ENCODE data around the gene KRT4.
"Not testable (repeated sequence)": the region's sequence is repeated elsewhere in the genome, so short reads cannot be mapped to it uniquely, and the experiment has no call there.

Gene KRT4

DNA sequence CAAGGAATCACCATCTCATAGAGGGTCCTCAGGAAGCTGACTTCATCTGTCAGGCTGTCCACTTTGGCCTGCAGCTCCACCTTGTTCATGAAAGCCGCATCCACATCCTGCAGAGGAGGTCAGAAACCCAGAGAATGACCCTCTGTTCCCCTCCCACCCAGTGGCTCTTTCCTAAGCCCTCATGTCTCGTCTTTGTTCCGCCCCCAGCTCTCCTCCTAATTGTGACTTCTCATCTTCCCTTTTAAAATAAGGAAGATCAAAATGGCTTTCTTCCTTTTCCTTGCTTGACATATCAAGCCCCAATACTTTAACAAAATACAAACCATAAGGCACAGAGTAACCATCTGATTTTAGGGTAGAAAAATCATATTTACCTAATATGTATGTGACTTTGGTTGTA lies 41.1 kb downstream of the KRT4 start:
- DNase-seq (ENCODE audit: low spot score): no peak

DNA sequence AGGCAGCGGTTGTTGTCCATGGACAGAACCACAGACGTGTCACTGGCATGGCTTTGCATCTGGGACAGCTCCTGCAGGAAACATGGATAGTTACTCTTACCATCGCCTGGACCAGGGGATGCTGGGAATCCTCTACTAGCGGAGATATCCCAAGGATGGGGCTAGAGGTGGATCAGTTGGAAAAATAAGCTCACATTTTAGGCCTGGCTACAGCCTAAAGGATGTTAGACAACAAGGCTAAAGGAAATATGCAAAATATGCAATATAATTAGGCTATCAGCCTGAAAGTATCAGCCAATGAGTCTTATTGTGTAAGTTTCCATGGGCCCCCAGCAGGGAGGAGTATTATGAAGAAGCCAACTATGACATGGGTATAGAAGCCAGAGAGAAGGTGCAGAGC lies 41.7 kb downstream of the KRT4 start:
- no peak for DNase-seq (ENCODE audit: low spot score)

DNA sequence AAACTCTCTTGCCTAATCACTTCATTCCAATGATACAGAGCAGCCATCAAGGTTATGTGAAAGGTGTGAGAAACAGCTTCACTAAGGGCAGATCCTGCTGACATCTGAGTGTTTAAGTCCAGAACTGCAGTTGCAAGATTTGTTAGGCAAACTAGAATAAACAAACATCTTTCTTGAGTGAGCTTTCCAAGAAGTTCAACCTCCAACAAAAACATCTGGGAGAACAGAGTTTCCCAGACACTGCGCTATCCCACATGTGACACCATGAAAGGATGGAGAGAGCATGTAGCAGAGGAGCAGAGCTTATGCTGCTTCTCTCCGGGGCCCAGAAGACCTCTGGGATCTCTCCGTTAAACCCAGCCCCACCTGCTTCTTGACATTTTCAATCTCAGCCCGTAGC lies 42.4 kb downstream of the KRT4 start:
- no peak for DNase-seq (ENCODE audit: low spot score)

DNA sequence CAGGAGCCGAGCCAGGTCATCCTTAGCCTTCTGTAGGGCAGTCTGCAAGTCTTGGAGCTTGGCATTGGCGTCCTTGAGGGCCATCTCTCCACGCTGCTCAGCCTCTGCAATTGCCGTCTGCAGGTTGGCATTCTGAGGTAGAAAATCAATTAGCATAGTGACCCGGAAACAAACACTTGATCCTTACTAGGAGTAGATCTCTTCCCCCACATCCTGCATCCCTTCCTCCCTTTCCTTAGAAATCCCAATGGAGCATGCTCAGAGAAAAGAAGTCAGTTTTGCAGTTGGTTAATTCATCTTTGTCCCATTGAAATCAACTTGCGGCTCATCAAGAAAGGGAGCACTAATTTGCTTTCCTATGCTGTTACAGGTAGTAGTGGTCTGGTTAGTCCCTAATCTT lies 42.8 kb downstream of the KRT4 start:
- no peak for DNase-seq (ENCODE audit: low spot score)

DNA sequence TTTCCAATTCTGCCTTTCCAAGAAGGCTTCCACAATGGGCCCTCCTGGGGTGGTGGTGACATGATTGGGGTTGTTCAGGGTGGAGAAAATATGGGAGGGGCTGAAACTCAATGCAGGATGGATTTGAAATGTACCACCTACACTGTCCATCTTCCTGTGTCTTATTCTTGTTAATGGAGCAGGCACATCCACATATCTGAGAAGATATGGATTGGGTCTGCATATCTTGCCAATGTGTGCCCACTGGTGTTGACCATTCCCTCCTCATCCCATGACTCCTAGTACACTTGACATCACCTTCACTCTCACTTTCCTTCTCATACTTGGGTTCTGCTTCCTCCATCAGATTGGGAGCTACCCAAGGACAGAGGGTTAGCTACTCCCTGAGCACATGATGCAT lies 44.0 kb downstream of the KRT4 start:
- DNase-seq (ENCODE audit: low spot score): no peak

DNA sequence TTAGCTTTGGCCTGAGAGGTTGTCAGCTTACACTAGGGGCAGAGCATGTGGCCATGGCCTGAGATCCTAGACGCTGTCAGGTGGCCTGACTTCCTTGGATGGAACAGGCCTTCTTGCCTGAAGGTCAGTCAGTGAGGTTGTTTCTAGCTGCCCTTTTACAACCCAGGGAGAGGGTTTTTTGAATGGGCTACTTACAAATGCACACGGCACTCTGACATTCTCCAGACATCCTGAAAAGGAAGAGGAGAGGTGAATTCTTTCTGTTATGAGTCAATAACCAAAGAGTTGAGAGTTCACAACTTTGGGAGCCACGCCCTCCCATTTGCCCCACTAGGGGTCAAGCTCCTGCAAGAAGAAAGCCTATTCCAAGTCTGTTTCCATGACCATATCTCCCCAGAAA lies 44.6 kb downstream of the KRT4 start:
- DNase-seq (ENCODE audit: low spot score): no peak

DNA sequence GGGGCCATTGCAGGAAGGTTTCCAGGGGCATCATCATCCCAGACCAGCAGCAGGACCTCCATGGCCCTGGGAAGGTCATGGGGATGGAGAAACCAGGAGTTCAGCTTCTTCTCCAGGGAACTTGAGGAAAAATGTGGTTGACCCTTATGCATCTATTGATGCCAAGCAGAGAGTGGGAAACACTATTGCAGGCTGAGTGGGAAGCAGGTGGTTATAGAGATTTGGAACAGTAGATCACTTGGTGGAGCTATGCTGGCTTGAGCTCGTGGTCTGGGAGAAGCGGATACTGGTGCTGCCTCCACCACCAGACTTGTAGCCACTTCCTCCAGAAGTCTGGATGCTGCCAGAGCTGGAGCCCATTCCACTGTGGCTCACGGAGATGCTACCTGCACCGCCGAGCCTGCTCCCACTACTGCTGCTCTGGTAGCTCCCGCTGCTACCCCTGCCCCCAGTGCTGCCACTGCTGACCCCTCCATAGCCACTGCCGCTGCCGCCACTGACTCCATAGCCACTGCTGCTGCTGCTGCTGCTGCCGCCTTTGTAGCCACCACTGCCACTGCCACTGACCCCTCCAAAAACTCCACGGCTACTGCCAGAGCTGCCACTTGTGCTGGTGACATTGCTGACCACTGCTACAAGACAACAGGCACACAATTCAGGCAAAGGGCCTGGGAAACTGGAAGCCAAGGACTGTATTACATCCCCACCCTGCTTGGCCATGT lies 45.3 kb downstream of the KRT4 start:
- no peak for DNase-seq (ENCODE audit: low spot score)

DNA sequence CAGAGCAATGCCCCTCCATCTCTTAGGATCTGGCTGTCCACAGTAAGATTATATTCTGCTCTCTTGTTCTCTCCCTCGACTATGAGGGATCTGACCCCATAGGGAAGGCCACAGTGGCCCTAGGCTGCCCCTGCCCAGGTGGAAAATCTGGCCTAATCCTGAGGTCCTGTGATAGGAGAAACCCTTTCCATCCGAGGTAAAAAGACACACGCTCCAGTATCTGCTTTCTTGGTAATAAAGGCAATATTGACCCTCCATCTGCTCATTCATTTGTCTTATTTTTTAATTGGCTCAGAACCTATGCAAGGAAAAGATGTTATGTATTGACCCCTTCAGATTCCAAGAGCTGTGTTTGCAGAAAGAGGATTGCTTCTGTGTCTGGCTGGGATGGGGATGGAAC lies 46.5 kb downstream of the KRT4 start:
- DNase-seq (ENCODE audit: low spot score): no peak

DNA sequence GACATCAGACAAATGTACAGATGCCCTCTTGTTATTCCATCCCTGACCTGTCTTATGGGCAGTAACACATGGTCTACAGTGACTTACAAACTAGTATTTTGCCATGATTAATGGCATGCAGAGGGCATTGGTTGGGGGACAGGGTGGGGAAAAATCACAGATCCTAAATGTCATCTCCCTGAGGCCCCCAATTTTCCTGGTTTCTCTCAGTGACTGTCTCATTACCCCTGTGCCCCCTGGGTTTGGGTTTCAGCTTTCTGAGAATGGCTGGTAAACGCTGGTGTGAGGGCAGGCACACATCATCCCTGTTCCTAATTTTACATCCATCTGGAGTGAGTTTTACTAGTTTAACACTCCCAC lies 46.9 kb downstream of the KRT4 start:
- no peak for DNase-seq (ENCODE audit: low spot score)

DNA sequence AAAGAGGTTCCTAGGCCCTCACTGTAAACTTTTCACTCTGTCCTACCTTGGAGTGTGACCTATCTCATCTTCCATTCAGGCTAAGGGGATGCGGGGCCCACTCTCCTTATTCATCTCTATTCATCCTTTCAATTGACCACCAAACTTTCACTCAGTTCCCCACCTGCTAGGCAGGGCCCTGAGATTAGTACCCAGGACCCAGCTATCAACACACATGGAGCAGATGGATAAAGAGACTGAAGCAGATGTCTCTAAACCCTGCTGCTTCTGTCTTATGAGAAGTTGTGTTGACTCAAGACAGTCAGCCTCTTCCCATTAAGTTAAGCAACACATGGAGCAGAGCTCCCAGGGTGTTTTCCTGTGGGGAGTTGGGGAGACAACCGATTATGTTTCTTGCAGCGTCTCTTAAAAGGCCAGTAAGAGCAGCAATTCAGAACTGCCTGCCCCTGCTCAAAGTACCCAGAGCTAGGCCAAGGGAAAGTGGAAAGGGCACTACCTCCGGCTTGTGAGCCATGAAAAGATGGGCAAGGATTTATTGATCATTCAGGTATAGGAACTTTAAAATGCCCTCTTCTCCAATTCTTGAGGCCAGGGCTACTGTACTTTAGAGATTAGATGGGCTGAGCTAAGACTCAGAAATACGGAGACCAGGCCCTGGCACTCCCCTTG lies 47.4 kb downstream of the KRT4 start:
- DNase-seq (ENCODE audit: low spot score): no peak

DNA sequence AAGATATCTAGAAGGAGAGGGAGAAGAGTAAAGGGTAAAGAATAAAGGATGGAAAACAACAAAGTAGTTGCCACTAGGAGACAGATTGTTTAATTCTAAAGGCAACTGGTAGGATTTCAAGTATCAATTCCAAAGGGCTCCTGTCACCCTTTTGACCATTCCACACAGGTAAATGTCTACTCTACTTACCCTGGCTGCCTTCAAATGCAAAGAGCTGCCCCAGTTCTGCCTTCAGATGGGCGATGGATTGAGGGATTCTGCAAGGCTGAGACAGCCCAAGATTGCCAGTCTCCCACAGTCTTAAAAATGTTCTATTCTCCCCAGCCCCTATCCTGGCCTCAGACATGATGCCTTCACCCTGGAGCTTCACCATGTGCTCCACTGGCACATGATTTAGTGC lies 48.2 kb downstream of the KRT4 start:
- DNase-seq (ENCODE audit: low spot score): no peak

DNA sequence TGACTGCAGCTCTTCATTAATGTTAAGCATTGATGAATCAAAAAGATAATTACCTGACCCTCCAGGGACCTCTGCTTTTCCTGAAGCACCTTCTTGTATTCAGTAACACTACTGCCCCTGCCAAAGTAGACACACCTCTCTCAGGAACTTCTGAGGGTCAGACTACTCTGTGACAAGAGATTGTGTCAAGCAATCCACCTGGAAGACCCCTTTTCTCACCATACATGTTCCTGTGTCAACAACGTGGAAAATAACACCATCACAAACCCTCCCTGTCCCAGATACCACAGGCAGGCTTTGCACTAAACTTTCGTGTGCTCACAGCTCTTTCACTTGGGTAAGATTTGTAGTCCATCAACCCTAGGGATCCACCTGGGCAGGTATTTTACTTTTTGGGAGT lies 49.9 kb downstream of the KRT4 start:
- no peak for DNase-seq (ENCODE audit: low spot score)

DNA sequence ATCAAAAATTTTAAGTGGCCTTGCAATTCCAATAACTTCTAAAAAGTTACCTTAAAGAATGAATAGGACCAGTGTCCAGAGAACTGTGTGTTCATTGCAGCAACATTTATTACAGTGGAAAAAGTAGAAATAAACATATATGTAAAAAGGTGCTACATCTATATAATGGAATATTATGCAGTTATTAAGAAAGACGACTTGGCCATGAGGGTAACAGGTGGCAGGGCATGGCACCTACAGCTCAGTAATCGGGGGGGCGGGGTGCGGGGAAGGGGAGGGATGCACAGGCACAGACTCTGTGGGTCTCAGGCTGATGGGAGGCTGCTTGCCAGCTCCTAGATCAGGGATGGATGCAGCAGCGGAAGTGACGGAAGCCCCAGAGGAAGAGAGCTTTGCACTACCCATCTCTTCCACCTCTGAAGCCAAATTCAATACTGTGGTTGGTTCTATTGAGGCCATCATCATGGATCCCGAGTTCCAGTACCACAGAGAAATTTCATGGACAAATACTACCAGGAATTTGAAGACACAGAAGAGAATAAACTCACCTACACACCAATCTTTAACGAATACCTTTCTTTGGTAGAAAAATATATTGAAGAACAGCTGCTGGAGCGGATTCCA lies 50.8 kb downstream of the KRT4 start:
- DNase-seq (ENCODE audit: low spot score): no peak

DNA sequence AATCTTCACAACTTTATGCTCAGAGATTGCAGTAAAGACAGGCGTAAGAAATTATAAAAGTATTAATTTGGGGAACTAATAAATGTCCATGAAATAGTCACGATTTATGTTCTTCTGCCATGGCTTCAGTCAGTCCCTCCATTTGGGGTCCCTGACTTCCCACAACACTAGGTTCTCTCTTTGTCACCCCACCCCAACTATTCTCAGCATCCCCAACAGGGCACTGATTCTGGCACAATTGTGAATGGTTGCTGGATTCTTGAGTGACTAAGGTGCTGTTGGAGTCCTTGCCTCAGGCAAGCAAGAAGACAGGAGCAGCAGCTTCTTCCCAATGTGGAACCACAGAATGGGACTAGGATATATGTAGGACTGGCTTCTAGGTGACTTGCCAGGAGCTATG lies 52.1 kb downstream of the KRT4 start:
- DNase-seq (ENCODE audit: low spot score): no peak

DNA sequence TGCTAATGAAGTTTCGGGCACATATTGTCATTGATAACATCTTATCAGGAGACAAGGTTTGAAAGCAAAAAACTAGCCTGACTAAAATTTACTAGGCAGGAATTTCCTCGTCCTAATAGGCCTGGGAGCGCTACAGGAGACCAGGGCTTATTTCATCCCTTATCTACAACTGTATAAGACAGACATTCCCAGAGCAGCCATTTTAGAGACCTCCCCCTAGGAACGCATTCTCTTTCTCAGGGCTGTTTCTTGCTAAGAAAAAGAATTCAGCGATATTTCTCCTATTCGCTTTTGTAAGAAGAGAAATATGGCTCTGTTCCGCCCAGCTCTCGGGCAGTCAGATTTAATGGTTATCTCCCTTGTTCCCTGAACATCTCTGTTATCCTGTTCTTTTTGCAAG lies 52.7 kb downstream of the KRT4 start:
- DNase-seq (ENCODE audit: low spot score): not testable (repeated sequence)

DNA sequence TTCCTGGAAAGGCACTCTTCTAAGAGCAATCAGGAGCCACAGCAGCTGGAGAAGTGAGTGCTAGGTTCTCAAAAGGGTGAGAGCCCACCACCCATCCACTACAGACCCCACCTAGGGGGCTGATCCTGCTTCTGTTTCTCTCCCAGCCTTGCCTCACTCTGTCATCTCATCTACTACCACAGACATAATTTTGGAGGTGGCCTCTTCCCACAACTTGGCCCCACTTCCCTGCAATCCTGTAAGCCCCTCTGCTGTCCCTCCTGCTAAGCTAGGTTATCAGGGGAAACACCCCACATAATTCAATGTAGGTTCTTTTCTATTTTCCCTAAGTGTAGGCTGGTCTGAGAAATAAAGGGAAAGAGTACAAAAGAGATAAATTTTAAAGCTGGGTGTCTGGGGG lies 53.3 kb downstream of the KRT4 start:
- no peak for DNase-seq (ENCODE audit: low spot score)

DNA sequence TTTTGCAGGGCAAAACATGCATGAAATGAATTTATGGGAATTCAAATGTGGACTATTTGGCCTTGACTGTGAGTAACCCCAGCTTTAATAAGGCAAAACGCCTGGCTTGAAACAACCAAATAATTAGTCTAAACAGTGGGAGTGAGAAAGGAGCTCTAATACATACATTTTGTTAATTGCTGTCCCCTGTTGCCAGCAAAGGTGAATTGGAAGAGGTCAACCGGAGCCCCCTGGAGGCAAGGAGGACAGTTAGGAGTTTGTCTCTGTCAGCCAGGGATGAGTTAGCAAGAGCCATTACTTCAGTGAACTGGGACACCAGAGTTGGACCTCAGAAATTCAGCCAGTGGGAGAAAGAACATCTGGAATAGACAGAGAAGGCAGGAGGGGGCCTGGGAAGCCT lies 54.2 kb downstream of the KRT4 start:
- no peak for DNase-seq (ENCODE audit: low spot score)

DNA sequence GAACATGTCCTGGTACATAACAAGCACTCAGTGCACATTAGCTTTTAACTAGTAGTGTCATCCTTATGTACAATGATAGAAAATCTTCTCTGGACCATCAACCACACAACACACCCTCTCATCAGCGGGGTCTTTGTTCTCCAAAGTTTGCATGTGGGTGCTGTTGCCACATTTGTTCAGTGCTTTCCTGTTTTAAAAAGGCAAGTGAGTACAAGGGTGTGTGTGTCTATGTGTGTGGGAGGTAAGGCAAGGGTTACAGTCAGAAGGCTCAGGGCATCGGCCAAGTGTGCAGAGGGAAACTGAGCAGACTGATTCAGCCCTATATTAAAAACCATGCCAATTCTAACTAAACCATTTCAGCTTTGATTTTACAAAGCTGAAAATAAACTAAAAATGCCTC lies 54.7 kb downstream of the KRT4 start:
- DNase-seq (ENCODE audit: low spot score): no peak

DNA sequence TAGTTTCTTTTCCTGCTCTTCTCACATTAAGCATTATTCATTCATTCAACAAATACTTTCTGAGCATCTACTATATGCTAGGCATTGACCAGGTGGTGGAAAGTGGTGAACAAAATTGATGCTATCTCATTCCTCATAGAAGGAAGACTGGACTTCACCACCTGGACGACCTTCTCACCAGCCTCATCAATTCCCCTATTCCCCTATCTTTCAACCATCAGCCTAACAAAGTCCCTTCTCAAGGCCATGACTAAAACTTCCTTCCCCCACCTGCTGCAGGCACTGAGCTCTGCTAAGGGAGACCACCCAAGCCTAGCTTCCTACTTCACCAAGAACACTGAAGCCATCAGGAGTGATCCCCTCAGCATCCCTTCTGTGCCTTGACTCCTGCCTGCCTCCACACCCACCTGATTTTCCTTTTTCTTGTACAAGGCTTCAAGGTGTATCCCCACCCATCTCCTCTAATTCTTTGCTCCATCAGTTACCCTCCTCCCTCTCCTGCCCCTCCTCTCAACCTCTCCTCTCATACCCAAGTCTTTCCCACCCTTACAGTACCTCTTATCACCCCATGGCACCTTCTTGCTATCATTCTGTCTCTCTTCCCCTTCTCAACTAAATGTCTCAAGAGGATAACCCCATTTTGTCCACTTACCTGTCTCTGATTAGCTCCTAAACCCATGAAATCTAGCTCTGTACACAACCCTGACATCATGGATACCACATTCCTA lies 56.3 kb downstream of the KRT4 start:
- DNase-seq (ENCODE audit: low spot score): no peak

All from pons (tissue), 1 donor.